ENCODE results near the gene GABARAPL2.

The GABARAPL2 gene

DNA sequence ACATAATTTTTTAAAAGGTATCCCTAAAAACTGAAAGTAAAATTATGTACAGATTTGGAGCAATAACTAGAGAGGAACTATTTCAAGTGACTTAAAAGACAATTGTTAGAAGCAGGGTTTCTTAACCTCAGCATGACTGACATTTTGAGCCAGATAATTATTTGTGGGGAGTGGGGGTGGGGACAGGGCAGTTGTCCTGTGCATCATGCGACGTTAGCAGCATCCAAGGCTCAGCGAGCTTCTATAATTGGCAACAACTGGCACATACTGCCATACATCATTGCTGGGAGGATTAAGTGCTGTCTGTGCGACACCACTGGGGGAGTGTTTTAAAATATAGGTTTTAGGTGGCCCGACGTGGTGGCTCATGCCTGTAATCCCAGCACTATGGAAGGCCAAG is 27.1 kb downstream of the GABARAPL2 start:
- peak in 1 of 2 experiments; percentile 1 for DNase-seq

DNA sequence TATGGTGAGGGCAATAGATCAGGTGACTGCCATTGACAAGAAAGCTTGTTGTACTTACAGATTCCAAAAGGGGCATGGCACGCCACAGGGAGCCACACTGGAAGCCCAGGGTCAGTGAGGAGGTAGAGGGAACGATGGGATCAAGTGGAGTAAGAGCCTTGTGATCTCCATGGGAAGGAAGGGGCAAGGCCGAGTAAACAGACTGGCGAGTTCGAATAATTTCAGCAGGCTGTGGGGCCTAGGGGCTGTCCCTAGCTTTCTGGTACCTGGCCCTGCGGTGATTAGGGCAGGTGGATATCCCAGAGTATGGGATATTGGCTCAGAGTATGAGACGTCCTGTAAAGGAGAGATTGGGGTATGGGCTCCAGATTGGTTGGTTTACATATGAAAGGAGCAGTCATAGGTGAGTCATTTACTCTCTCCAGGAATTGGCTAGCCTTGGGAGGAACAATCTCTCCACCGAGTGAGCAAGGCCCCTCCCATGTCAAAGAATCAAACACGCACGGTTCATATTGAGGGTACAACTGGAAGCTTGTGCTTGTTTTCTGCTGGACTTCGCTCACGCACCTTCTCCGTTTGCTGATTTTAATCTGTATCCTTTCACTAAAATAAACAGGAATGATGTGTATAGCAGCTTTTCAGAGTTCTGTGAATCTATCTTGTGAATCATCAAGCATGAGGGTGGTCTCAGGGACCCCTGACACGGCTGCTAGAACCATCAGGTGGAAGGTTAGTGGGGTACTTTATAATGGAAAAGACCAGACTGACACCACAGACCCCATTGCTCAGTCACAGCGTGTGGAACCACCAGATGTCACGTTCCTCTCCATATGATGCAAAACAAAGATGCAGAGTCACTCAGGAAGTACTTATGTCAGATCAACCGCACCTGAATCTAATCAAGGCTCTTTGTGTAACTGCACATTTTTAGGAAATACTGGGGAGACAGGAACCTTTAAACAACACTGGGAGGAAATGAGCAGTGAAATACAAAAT is 27.9 kb downstream of the GABARAPL2 start:
- DNase-seq: peak; percentile 69 to 75

DNA sequence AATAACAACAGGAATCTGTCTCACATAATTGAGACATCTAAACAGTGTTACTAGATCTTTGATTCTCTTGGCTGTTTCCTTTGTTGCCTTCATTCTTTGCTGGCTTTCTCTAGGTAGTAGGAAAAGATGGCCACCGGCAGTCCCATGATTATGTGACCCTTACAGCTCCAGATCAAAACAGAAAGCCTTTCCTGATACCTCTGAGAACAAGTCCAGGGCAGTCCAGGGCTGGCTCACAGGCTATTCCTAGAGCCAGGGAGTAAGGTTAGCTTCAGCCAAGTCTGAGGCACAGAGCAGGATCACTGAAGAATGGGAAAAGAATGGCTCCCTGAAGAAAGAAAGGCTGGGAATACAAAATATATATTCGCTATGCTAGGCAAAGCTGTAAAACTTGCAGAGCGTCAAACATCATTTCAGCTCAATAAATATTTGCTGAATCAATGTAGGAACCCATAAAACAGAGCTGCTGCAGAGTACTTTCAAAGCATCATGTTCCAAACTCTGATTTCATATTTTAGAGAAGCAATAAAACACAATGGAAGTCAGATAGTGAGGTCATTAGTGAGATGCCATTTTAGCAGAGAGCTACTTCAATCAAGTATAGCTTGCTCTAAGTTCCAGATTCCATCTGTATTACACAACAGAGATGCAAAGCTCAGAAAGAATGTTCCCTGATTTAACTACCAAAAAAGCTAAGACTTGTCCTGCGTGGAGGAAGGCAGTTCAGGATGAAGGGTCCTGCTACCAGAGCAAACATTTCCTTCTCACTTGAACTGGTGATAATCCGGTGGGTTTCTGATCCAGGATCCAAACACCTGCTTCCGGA is 33.5 kb downstream of the GABARAPL2 start:
- no peak for DNase-seq

DNA sequence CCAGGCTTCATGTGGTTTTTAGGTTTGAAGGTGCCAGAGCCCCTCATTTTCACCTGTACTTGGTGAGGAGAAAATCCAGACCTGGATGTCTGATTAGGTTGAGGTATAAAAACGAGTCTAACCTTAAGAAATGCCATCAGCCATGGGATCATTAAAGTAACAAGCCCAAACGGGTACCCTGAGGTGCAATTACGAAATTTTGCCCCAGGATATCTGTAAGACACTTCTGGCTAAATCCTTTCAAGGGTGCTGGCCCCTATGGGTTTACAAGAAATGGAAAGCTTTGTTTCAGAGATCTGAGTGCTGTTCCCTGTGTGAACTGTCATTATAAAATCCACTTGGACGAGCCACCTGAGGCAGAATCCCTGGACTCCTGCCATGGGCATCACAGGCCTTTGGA is 37.1 kb downstream of the GABARAPL2 start:
- DNase-seq: no peak

DNA sequence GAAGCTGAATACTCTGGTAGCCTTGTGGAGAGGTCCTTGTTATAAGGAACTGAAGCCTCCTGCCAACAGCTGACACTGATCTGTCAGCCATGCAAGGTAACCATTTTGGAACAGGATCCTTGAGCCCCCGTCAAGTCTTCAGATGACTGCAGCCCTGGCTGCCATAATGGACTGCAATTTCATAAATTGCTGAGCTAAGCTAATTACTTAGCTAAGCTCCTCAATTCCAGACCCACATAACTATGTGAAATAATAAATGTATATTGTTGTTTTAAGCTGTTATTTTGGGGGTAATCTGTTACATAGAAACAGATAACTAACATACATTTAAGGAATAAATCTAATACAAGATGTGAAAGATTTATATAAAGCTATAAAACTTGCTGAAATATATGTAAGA is 40.3 kb downstream of the GABARAPL2 start:
- DNase-seq: no peak

DNA sequence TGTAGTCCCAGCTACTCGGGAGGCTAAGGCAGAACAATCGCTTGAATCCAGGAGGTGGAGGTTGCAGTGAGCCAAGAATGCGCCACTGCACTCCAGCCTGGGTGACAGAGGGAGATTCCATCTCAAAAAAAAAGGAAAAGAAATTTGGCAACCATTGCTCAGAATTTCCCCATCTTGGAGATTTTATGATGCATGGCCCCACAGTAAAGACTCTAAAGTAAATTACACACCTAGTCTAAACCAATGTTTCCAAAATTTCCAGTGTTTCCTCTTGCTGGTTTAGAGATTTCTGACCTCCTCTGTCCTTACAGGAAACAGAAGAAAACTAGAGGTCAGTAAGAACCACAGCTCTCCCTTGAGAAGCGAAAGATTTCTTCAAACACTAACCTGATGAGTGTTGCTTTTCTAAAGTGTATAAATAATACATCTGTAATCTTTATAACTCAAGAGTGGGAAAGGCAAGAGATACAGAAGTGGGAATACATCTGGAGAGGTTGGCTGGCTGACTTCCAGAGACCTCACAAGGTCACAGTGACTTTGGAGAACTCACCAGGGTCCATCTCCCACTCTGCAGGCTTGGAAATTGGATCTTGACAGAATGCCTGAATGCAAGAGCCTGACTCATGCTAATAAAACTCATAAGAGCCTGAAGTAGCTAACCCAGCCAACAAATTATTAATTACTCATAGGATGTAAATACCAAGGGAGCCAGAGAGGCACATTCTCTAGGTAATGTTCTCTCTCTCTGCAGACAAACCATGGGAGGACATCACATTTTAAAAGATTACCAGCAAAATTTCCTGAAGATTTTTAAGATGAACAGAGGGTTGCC is 48.1 kb downstream of the GABARAPL2 start:
- DNase-seq: no peak

DNA sequence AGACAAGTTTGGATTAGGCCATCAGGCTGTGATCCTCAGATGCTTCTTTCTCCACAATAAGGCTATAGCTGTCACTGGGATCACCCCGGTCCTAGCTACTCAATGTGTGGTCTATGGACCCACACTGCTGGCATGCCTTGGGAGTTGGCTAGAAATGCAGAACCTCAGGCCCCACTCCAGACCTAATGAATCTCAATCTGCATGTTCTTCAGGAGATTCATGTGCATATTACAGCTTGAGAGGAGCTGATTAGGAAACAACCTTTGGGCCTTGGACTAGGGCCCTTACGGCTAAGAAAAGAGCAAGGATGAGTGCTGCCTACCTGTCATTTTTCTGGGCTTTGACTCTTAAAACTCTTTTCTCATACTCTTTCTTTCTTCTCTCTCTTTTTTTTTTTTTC is 49.4 kb downstream of the GABARAPL2 start:
- no peak for DNase-seq

DNA sequence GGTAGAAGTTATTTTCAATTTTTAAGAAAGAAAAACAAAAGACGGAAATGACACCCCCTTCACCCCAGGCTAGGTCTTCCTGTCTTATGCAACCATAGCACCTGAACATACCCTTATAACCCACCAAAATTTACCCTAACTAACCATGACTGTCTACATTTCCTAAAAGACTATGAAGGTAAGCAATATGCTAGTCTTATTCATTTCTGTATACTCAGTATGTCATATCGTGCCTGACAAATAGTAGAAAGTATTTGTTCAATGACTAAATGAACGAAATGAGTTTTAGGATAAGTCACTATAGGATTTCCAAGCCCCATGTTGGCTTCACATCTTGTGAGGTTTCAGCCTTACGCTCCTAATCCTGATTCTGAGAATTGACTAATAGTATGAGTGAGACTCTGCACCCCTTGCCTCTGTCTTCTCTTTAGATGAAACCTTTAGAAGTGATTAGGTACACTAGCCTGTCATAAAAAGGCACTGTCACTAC is 50.4 kb downstream of the GABARAPL2 start:
- no peak for DNase-seq

DNA sequence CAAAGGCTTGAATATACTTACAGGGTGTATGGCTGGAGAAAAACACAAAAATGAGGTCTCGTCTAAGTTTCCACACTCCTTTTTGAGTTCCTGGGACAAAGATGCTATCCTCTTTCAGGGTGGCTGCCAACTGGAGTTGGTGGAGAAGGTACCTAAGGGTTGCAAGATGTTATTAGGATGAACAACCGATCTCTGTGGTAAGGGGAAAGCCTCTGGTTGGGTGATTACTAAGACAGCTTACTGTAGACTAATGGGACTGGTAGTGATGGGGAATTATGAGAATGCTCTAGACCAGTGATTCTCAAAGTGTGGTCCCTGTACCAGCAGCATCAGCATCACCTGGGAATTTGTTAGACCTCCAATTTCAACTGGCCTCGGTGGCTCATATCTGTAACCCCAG is 50.9 kb downstream of the GABARAPL2 start:
- DNase-seq: no peak

DNA sequence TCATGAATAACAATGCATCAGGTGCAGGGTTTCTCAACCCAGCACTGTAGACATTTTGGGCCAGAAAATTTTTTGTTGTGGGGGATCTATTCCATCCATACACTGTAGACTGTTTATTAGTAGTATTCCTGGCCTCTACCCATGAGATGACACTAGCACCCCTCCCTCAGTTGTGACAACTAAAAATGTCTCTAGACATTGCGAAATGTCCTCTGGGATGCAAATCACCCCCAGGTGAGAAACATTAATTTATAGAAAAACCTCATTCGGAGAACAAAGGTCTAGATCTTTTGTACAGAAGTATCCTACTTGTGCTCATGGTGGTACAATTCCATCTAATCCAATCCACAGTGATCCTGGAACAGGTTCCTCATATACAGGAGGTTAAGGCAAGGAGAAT is 52.6 kb downstream of the GABARAPL2 start:
- no peak for DNase-seq

DNA sequence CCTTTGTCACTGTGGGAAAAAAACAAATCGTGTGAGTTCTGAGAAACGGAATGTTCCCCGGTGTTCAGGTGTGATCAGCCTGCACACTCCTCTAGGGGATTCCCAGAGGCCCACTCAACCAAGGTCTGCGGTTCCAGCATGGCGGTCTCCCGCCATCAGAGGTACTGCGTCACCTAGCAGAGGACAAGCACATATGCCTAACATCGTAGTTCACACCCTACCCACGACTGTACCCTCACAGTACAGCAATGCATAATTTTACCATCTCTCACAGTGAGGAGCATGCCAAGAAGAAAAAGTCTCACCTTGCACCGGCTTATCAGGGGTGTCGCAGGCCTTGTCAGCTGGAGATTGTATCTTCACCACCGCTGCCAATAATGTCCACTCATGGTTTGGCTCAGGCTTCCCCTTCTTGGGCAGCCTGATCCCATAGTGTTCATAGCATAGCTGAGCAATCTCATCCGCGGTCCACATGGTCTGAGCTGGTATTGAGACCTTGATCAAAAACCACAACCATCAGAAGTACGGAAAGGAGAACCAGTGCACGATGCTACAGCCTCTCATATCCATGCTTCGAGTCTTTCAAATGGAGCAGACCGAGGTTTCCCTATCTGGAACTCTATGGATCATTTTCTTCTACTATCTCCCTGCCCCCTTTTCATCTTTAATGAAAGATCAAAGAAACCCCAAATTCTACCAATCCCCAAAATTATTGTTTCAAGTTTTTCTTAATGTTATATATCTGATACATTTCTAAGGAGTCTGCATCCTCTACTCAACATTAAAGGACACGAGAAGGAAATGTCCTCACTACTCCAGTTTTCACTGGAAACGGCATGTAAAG is 54.4 kb downstream of the GABARAPL2 start:
- no peak for DNase-seq

DNA sequence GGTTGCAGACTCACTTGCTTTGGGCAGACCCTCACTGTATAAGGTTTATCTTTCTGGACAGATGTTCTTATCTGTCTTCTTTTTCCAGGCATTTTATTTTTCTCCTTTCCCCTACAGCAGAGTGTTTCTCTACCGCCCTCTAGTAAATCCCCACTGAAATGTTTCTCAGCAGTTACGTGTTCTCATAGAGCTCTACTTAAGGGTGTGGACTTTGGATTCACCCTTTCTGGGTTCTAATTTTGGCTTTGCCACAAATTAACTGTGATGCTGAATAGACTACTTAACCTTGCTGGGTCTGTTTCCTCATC is 54.9 kb downstream of the GABARAPL2 start:
- peak in 1 of 2 experiments; percentile 23 for DNase-seq

DNA sequence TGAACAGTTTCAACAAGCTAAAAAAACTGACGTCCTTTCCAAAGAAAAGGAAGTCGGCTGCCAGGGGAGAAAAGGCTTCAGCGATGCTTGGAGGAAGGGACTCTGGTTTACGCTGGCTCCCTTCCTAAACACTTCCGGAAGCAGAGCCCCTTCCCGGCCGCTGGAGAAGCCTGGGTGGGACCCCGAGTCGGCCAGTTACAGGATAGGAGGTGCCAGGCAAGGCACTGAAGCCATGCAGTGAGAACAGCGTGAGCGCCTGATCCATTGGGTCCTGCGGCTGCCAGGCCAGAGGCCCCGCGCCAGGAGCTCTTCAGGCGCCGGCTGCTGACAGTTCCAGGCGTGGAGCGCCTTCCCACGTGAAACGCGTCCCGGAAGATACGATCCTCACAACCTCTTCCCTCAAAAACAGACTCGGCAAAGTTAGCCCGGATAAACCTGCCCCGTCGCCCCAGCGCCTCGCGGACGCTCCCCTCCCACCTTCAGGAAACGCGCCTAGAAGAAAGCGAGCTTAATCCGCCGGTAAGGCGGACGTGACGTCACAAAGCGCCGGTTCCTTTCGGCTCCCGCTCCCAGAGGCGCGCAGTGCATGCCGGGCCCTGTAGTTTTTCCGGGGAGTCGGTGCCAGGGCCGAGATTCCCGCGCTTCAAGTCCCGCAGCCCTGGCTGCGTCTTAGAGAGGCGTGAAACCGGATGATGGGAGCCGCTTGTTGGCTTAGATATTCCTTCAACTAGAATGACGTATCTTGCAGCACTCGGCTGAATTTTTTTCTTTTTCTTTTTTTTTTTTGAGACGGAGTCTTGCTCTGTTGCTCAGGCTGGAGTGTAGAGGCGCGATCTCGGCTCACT is 56.8 kb downstream of the GABARAPL2 start, which contains the start of gene ADAT1:
ADAT1 (minus strand) TSS at position 521 of the 845 bp plus-strand sequence. CDS start 2,482 bp downstream, outside the sequence.
- peak; percentile 99 for DNase-seq

DNA sequence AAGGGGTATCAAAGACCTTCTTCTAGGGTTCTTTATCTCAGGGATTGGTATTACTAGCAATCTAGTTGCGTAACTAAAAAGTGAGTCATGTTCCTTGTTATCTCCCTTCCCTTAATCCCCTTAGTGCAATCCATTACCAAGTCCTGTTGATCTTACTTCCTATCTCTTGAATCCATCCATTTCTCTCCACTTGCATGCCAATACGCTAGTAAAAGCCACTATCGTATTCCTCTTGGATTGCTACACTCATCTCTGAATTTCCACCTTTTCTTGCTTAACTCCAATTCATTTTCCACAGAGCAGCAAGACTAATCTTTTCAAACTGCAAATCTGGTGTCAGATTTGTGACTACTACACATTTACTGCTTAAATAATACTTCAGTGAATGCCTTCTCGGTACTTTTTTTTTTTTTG is 58.7 kb downstream of the GABARAPL2 start:
- no peak for DNase-seq

DNA sequence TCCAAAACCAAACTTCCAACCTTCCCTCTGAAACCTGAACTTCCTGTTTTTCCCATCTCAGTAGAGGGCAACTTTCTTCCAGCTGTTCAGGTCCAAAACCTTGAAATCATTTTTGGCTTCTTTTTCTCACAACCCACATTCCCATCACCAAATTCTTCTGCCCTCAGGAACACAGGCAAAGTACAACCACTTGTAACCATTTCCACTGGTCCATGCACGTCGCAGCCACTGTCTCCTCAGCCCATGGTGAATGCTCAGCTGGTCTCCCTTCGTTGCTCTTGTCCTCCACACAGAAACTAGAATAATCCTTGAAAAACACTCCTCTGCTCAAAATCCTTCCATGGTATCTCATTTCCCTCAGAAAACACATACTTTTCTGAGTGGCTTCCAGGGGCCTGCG is 60.6 kb downstream of the GABARAPL2 start:
- DNase-seq: no peak

All from SHP77 (cell line).